Stimulated activated CD8-positive, alpha-beta memory T cell treated with anti-CD3 and anti-CD28 coated beads, Interleukin-7, amount 100 ng/mL, for 48 hours (primary cell): Measurements from ENCODE around the gene SKP1.

Experiments
- DNase-seq, 2 donors: peaks; one replicate each; pipeline ENCODE4 v3.0.0-alpha.2; 2020; ENCODE audit warnings: low read depth in 1 of 2; ENCODE audit errors: extremely low read depth in 1 of 2

SKP1 gene

GRCh38 chr5:134143944-134144941, 32.5 kb downstream of the SKP1 start:
- DNase-seq: no peak

GRCh38 chr5:134143431-134143830, 33.3 kb downstream of the SKP1 start:
- DNase-seq: no peak

GRCh38 chr5:134142806-134143205, 33.9 kb downstream of the SKP1 start:
- no peak for DNase-seq

GRCh38 chr5:134142052-134142451, 34.7 kb downstream of the SKP1 start:
- no peak for DNase-seq

- no peak for DNase-seq
These were observed 35.3 kb downstream of the SKP1 start for GRCh38 chr5:134141331-134142050.

GRCh38 chr5:134140530-134141201, 36.1 kb downstream of the SKP1 start:
- no peak for DNase-seq

GRCh38 chr5:134139891-134140469, 36.8 kb downstream of the SKP1 start:
- no peak for DNase-seq

GRCh38 chr5:134139377-134139851, 37.3 kb downstream of the SKP1 start:
- no peak for DNase-seq

GRCh38 chr5:134138416-134139376, 38.1 kb downstream of the SKP1 start:
- DNase-seq: peak; percentile 63 to 73

GRCh38 chr5:134136771-134137170, 40.0 kb downstream of the SKP1 start:
- no peak for DNase-seq

- no peak for DNase-seq
These were observed 40.5 kb downstream of the SKP1 start for GRCh38 chr5:134136221-134136631.

- DNase-seq: no peak
These were observed 41.6 kb downstream of the SKP1 start for GRCh38 chr5:134135091-134135655.

- no peak for DNase-seq
These were observed 42.7 kb downstream of the SKP1 start for GRCh38 chr5:134133995-134134541.

- DNase-seq: no peak
These were observed 43.4 kb downstream of the SKP1 start for GRCh38 chr5:134133188-134133994.

GRCh38 chr5:134132372-134133187, 44.2 kb downstream of the SKP1 start:
- DNase-seq: peak; percentile 62 to 79

GRCh38 chr5:134131578-134132350, 45.0 kb downstream of the SKP1 start:
- no peak for DNase-seq

GRCh38 chr5:134131165-134131564, 45.6 kb downstream of the SKP1 start:
- DNase-seq: no peak
